Activated naive CD4-positive, alpha-beta T cell treated with anti-CD3 and anti-CD28 coated beads, Interleukin-2, amount 10 ng/mL, durations not matched to agents 7 days and 5 days (primary cell): ENCODE data around the gene HP1BP3.

Experiments
- CTCF ChIA-PET: fragments of 350-600 bp; sonication (Branson Sonifier 250); formaldehyde crosslinking; loops from one replicate; lab custom pipeline; 2021; ENCODE audit warnings: antibody characterized with exemption; lab: Charles Lee
- DNase-seq: peaks from one replicate; pipeline ENCODE4 v3.0.0-alpha.2; 2020
- H3K27ac Mint-ChIP-seq: one replicate; pipeline ENCODE4 v1.8.0; 2021; ENCODE audit warnings: mild to moderate bottlenecking, moderate library complexity, mixed read lengths
- H3K27me3 Mint-ChIP-seq: one replicate; pipeline ENCODE4 v1.8.0; 2021; ENCODE audit warnings: mild to moderate bottlenecking, mixed read lengths
- H3K36me3 Mint-ChIP-seq: one replicate; pipeline ENCODE4 v1.8.0; 2021; ENCODE audit warnings: mixed read lengths
- H3K4me1 Mint-ChIP-seq: one replicate; pipeline ENCODE4 v1.8.0; 2021; ENCODE audit warnings: mixed read lengths
- H3K4me3 Mint-ChIP-seq: one replicate; pipeline ENCODE4 v1.8.0; 2021; ENCODE audit warnings: mild to moderate bottlenecking, moderate library complexity, mixed read lengths
- H3K9me3 Mint-ChIP-seq: one replicate; pipeline ENCODE4 v1.8.0; 2021; ENCODE audit warnings: mixed read lengths

HP1BP3 gene

DNA sequence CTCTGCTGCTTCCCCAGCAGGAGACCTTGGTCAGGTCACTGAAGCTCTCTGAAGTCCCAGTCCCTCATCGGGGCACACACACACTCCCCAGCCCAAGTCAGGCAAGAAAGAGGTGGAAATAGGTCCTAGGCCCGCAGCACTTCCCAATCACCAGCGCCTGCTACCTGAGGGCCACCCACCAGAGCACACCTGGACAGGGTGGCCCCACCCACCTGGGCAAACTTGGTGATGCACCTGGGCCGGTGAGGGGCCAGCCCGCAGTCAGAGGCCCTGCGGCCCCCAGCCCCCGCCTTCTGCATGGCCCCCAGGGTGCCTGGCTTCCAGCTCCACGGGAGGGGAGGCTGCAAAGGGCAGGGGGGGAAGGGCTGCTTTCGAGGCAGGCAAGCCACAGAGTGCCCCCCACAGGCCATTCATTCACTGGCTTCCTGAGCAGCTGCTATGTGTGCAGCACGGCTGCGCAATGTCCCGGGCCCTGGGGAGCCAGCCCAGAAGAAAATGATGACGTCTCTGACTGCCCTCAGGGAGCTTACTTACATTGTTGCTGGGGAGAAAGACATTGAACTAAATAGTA is 59.3 kb downstream of the HP1BP3 start:
- Mint-ChIP-seq H3K4me3 (no peak overlapping the region), H3K27ac (no peak overlapping the region), H3K36me3 (no peaks in the 10 kb centered on the region), H3K4me1 (peaks cover 13% of the 10 kb centered on the region), H3K27me3 (peaks cover 68% of the 10 kb centered on the region), H3K9me3 (no peaks in the 10 kb centered on the region)
- CTCF ChIA-PET: no interaction called here
- no peak for DNase-seq

DNA sequence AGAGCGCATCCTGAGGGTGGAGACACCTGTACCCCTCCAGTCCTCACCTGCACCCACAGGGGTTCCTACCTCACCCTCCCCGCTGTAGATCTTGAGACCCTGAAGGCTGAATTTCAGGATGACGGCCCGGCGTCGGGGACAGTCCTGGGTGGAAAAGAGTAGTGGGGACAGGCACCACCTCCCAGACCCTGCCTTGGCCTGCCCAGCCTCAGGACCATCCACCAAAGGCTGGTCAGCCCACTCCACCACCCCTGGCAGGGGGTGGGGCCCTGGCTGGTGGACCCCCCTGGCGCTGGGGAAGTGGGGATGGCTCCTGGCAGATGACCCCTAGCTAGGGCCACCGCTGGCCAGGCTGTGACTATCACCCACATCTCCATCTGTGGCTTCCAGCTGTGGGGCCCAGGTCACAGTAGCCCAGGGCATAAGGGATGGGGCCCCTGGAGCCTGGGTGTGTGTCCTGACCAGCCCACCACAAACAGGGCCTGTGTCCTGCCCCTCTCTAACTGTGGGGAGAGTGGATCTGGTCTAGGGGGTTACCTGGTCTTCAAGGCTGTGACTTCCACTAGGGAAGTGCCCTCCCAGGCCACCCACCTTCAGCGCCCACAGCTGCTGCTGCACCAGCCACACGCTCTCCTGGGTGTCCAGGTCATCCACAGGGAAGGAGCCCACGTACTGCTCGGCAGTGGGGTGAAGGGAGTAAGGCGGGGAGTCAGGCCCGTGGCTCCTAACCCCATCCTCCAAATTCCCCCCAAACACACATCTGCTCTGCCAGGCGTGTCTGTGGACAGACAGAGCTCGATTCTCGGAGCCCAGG is 60.0 kb downstream of the HP1BP3 start:
- DNase-seq: no peak
- no peaks in the 10 kb centered on the region for H3K36me3 Mint-ChIP-seq
- H3K27me3 Mint-ChIP-seq: peaks cover 66% of the 10 kb centered on the region
- no peak overlapping the region for H3K4me3 Mint-ChIP-seq
- H3K4me1 Mint-ChIP-seq: peaks cover 7% of the 10 kb centered on the region
- CTCF ChIA-PET: no interaction called here
- no peaks in the 10 kb centered on the region for H3K9me3 Mint-ChIP-seq
- no peak overlapping the region for H3K27ac Mint-ChIP-seq

DNA sequence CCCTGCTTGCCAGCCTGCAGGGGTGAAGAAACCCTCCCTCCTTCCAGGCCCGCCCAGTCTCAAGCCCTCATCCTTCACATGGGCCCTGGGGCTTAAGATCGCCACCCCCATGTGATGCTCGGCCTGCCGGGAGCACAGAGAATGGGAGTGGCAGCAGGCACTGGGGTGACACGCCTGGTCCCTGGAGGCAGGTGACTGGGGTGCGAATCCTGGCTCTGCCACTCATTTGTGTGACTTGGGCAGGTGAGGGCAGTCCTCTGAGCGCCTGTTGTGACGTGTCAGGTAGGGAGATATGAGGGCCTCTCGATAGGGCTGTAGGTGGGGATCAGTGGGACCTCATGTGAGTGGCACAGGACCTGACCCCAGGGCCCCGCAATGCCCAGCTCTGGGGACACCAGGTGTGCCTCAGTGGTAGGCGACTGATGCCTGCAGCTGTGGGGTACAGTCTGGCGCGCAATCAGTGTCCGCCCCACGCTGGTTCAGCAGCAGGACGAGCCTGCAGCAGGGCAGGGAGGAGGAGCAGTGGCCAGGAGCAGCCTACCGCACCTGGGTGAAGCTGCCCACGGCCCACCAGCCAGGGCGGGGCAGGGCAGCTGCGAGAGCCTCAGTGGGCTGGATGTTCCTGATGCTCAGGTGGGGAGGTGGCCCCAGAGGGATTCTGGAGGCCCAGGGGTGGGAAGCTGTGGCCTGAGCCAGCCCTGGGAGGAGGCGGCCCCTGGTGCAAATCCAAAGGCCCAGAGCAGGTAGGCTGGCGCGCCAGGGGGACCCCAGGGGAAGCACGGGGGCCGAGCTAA is 60.8 kb downstream of the HP1BP3 start:
- H3K27ac Mint-ChIP-seq: no peak overlapping the region
- H3K9me3 Mint-ChIP-seq: no peaks in the 10 kb centered on the region
- CTCF ChIA-PET: no interaction called here
- peaks cover 5% of the 10 kb centered on the region for H3K4me1 Mint-ChIP-seq
- H3K4me3 Mint-ChIP-seq: no peak overlapping the region
- no peaks in the 10 kb centered on the region for H3K36me3 Mint-ChIP-seq
- H3K27me3 Mint-ChIP-seq: peaks cover 60% of the 10 kb centered on the region
- no peak for DNase-seq

GRCh38 chr1:20725189-20726117 is 61.7 kb downstream of the HP1BP3 start:
- H3K27me3 Mint-ChIP-seq: peaks cover 60% of the 10 kb centered on the region
- no peak for DNase-seq
- no peak overlapping the region for H3K27ac Mint-ChIP-seq
- CTCF ChIA-PET: no interaction called here
- no peak overlapping the region for H3K4me3 Mint-ChIP-seq
- peaks cover 4% of the 10 kb centered on the region for H3K4me1 Mint-ChIP-seq
- no peaks in the 10 kb centered on the region for H3K9me3 Mint-ChIP-seq
- H3K36me3 Mint-ChIP-seq: no peaks in the 10 kb centered on the region

DNA sequence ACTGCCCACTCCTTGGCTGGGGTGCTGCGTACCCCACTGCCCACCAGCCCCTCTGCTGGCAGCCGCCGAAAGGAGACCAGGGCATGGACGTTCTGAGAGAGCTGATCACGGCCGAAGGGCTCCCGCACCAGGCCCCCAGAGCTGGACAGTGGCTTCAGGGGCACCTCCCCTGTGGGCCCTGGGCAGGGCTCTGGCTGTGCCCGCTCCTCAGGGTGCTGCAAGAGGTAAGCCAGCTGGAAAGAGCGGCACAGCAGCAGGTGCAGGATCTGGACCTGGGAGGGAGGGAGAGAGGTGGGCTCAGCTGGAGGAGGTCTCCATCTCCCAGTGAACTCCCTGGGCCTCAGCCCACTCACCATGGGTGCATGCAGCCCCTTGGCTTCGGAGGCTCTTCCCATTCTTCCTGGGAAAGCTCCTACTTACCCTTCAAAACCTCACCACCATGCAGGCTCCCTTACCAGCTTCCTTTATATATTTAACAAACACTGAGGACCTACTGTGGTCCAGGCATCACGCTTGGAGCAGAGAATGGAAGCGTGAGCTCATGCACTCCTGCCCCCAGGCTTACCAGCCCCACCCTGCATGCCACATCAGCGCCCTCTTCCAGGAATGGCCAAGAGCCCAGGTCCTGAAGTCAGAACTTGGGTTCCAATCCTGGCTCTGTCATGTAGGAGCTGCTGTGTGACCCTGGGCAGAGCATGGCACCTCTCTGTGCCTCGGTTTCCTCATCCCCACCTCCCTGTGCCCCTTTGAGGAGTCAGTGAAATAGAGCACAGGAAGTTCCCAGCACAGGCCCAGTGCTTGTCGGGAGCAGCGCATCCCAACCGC is 62.5 kb downstream of the HP1BP3 start:
- no peaks in the 10 kb centered on the region for H3K36me3 Mint-ChIP-seq
- H3K27ac Mint-ChIP-seq: no peak overlapping the region
- CTCF ChIA-PET: no interaction called here
- H3K9me3 Mint-ChIP-seq: no peaks in the 10 kb centered on the region
- H3K4me3 Mint-ChIP-seq: no peak overlapping the region
- no peak for DNase-seq
- H3K4me1 Mint-ChIP-seq: no peaks in the 10 kb centered on the region
- H3K27me3 Mint-ChIP-seq: peaks cover 60% of the 10 kb centered on the region

DNA sequence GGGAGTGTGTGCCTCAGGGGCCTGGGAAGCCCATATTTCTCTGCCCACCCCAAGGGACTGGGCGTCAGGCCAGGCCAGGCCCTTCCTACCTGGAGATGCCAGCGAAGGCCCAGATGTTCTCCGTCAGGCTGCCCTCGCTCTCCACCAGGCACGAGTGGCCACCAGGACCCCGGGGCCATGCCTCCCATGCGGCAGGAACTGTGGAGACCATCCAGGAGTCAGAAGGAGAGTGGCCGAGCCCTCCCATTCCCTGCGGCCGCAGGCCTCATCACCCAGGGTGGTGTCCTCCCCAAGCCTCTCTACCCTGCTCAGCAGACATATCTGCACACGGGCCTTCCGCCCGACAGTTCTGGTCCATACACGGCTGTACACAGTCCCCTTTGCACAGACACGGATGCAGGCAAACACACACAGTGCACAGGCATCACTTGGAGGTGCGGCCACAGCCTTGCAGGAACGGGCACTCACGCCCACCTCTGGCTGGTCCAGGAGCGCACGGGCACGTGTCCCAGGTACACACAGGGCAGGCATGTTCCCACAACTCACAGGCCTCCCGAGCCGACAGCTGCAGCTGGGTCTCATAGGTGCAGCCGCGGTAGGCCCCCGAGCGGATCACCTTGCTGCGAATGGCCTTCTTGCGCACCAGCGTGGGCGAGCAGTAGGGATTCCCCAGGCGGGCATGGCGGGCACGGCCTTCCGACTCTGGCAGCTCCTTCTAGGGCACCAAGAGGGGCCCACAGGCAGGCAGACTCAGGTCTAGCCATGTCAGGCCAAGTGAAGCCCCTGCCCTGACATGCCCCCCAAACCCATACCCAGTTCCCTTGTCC is 63.4 kb downstream of the HP1BP3 start:
- peaks cover 60% of the 10 kb centered on the region for H3K27me3 Mint-ChIP-seq
- CTCF ChIA-PET: no interaction called here
- no peak for DNase-seq
- H3K4me3 Mint-ChIP-seq: no peak overlapping the region
- H3K36me3 Mint-ChIP-seq: peaks cover 2% of the 10 kb centered on the region
- peaks cover 2% of the 10 kb centered on the region for H3K4me1 Mint-ChIP-seq
- no peak overlapping the region for H3K27ac Mint-ChIP-seq
- no peaks in the 10 kb centered on the region for H3K9me3 Mint-ChIP-seq

GRCh38 chr1:20723159-20723536 is 64.0 kb downstream of the HP1BP3 start:
- peaks cover 3% of the 10 kb centered on the region for H3K36me3 Mint-ChIP-seq
- no peak overlapping the region for H3K4me3 Mint-ChIP-seq
- H3K4me1 Mint-ChIP-seq: peaks cover 4% of the 10 kb centered on the region
- H3K27me3 Mint-ChIP-seq: peaks cover 60% of the 10 kb centered on the region
- no peak for DNase-seq
- H3K9me3 Mint-ChIP-seq: no peaks in the 10 kb centered on the region
- no peak overlapping the region for H3K27ac Mint-ChIP-seq
- CTCF ChIA-PET: no interaction called here

DNA sequence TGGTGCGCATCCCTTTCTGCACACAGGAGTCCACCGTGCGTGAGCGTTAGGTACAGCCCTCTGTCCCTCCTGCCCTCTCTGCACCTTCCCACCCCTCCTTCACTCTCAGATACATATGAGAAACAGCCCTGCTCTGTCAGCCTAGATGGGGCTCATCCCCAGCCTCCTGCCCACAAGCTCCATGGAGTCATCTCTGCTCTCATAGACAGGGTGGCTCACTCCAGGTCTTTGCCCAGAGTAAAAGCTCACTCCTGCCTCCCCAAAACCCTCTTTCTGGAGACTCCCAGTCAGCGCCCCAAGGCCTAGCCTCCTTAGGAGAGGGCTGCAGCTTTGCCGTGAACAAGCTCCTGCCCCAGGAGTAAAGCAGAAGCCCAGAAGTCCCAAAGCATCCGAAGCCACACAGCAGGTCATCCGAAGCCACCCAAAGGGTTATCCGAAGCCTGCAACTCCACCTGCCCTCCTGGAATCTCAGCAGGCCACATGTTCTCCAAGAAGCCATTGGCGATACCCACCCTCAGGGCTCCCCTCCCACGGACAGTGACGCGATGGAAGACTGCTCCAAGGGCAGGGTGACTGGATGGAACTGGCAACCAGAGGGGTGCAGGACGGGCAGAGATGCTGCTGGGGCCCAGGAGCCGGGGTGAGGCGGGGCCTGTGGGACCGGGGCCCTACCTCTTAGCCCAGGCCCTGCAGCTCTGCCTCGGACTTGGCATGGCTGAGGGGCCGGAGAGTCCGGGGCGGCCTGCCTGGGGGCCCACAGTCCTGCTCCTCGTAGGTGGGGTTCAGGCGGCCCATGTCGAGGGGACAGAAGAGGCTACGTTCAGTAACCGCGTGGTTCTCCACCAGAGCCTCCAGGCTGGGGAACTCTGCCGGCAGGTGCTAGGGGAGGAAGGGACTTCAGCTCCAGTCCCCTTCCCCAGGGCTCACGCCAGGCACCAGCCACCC is 65.7 kb downstream of the HP1BP3 start:
- peak; percentile 10 for DNase-seq
- Mint-ChIP-seq H3K36me3 (peaks cover 3% of the 10 kb centered on the region), H3K27ac (no peak overlapping the region), H3K9me3 (no peaks in the 10 kb centered on the region), H3K4me3 (no peak overlapping the region), H3K27me3 (peaks cover 67% of the 10 kb centered on the region), H3K4me1 (peaks cover 13% of the 10 kb centered on the region)
- CTCF ChIA-PET: no interaction called here

GRCh38 chr1:20720631-20721091 is 66.4 kb downstream of the HP1BP3 start:
- Mint-ChIP-seq H3K27ac (no peak overlapping the region), H3K4me3 (no peak overlapping the region), H3K36me3 (peaks cover 3% of the 10 kb centered on the region), H3K9me3 (no peaks in the 10 kb centered on the region), H3K4me1 (peaks cover 15% of the 10 kb centered on the region), H3K27me3 (peaks cover 70% of the 10 kb centered on the region)
- CTCF ChIA-PET: no interaction called here
- DNase-seq: peak; percentile 21

GRCh38 chr1:20719871-20720620 is 67.1 kb downstream of the HP1BP3 start:
- Mint-ChIP-seq H3K27me3 (peaks cover 71% of the 10 kb centered on the region), H3K9me3 (no peaks in the 10 kb centered on the region), H3K4me1 (peaks cover 15% of the 10 kb centered on the region), H3K36me3 (peaks cover 3% of the 10 kb centered on the region), H3K4me3 (no peak overlapping the region), H3K27ac (no peak overlapping the region)
- CTCF ChIA-PET: interaction anchor here (0.6 kb wide), 1 partner anchor 14 kb away, joined by 3 read pairs; no protein-coding TSS in a partner anchor
- no peak for DNase-seq

- Mint-ChIP-seq H3K27me3 (peaks cover 71% of the 10 kb centered on the region), H3K36me3 (peaks cover 3% of the 10 kb centered on the region), H3K4me1 (peaks cover 15% of the 10 kb centered on the region), H3K9me3 (no peaks in the 10 kb centered on the region), H3K4me3 (no peak overlapping the region), H3K27ac (no peak overlapping the region)
- CTCF ChIA-PET: interaction anchor here (0.7 kb wide), 1 partner anchor 23 kb away, joined by 3 read pairs; no protein-coding TSS in a partner anchor
- DNase-seq: peak; percentile 11
Measured at GRCh38 chr1:20719261-20719660, 67.8 kb downstream of the HP1BP3 start.
